Body of pancreas (tissue), 4 donors: Measurements from ENCODE around the gene GLYATL2. TPM values are rescaled to one million over a fixed set of nuclear protein-coding genes. Genes with fewer than 3 reads are reported as not detected.

Source experiments
- ATAC-seq: fragments of 150-250 bp; one replicate; pipeline ENCODE4 v1.9.1; 2016
- DNase-seq, 4 donors: peaks; one replicate each; pipeline ENCODE4 v3.0.0-alpha.2; 2019
- H3K27ac ChIP-seq, 4 donors: fragments of 200-600 bp; sonication (generic); 1 replicate in 3 of 4; 2 replicates in 1 of 4; pipeline versions ENCODE4 v1.5.1 to v1.6.1; 2016 to 2019; ENCODE audit warnings: mild to moderate bottlenecking in 1 of 4, mixed read lengths in 1 of 4, moderate library complexity in 1 of 4
- H3K27me3 ChIP-seq, 2 donors: fragments of 200-600 bp; sonication (generic); one replicate each; pipeline ENCODE4 v1.6.0; 2016; ENCODE audit warnings: mild to moderate bottlenecking in 1 of 2
- H3K36me3 ChIP-seq, 2 donors: fragments of 200-600 bp; sonication (generic); replicated peaks in 1 of 2; 2 replicates each; pipeline ENCODE4 v1.5.1; 2016; ENCODE audit warnings: low read depth in 2 of 2; ENCODE audit not compliant: insufficient read depth in 1 of 2
- H3K4me1 ChIP-seq: fragments of 200-600 bp; sonication (generic); one replicate; pipeline ENCODE4 v1.6.0; 2016
- H3K4me3 ChIP-seq, 2 donors: fragments of 200-600 bp; sonication (generic); 1 replicate in 1 of 2; 2 replicates in 1 of 2; pipeline ENCODE4 v1.5.1; 2016 to 2019
- H3K9me3 ChIP-seq, 3 donors: fragments of 200-600 bp; sonication (generic); 1 replicate in 2 of 3; 2 replicates in 1 of 3; pipeline ENCODE4 v1.5.1; 2016
- CTCF ChIP-seq, 7 experiments: fragments of 450-650 bp in 4 of 7; fragments of 200-600 bp in 3 of 7; sonication (generic) in 3 of 7; IDR thresholded peaks; one replicate each; pipeline ENCODE4 v1.5.1; 2016 to 2019; ENCODE audit warnings: antibody characterized with exemption in 7 of 7
- POLR2A ChIP-seq, 3 donors: fragments of 450-650 bp; IDR thresholded peaks; one replicate each; pipeline ENCODE4 v1.6.1; 2016; ENCODE audit warnings: antibody characterized with exemption in 3 of 3, mild to moderate bottlenecking in 2 of 3
- WGBS, 2 donors: methylation state at CpG; one replicate each; pipeline ENCODE4 v1.1.5; 2017; 5-methylcytosine and 5-hydroxymethylcytosine counted together
- intact Hi-C: fragments of 100-400 bp; cut with DNase I; formaldehyde crosslinking; loops from one replicate; pipeline ENCODE4 v1.15.1; 2023
- total RNA-seq, 2 donors: library from RNA; depleted of rRNA; stranded (reverse); fragments of >200 nt; gene quantifications; one replicate each; pipeline ENCODE4 v1.1.0, GENCODE V29; 2016

GLYATL2 gene
- total RNA-seq, 2 donors from 2014 or later, result not detected

- Histone ChIP-seq H3K9me3 (no peaks in the 10 kb centered on the region), H3K27ac (no peak overlapping the region), H3K4me1 (no peaks in the 10 kb centered on the region), H3K4me3 (no peak overlapping the region), H3K27me3 (no peaks in the 10 kb centered on the region), H3K36me3 (no peaks in the 10 kb centered on the region)
- TF ChIP-seq POLR2A (IDR thresholded peaks at IDR 0.05), result no peak
- TF ChIP-seq CTCF (IDR thresholded peaks at IDR 0.05), result no peak
- DNase-seq (no peak), ATAC-seq (no peak)
- intact Hi-C loops, result no loop called here
- WGBS, 2 donors, result 62 to 84% methylated on average over 1 of the region's 1 CpG
These were observed 17.0 kb upstream of the GLYATL2 start for GRCh38 chr11:58861533-58861932.

- Histone ChIP-seq H3K27ac (no peak overlapping the region), H3K4me3 (no peak overlapping the region), H3K36me3 (no peaks in the 10 kb centered on the region), H3K9me3 (no peaks in the 10 kb centered on the region), H3K27me3 (no peaks in the 10 kb centered on the region), H3K4me1 (no peaks in the 10 kb centered on the region)
- TF ChIP-seq CTCF (IDR thresholded peaks at IDR 0.05) (no peak), POLR2A (IDR thresholded peaks at IDR 0.05) (no peak)
- ATAC-seq, result no peak
- no peak for DNase-seq
- intact Hi-C loops, result no loop called here
These were observed 12.3 kb upstream of the GLYATL2 start for GRCh38 chr11:58856806-58857205.

- intact Hi-C loops, result no loop called here
- ATAC-seq, result no peak
These were observed 882 bp upstream of the GLYATL2 start for GRCh38 chr11:58845386-58845785.

GRCh38 chr11:58837707-58838388 is 6.7 kb downstream of the GLYATL2 start:
- Histone ChIP-seq H3K36me3 (no peaks in the 10 kb centered on the region), H3K9me3 (no peaks in the 10 kb centered on the region), H3K27me3 (no peaks in the 10 kb centered on the region), H3K27ac (no peak overlapping the region), H3K4me1 (no peaks in the 10 kb centered on the region), H3K4me3 (no peak overlapping the region)
- DNase-seq (no peak), ATAC-seq (no peak)
- 66 to 75% methylated on average over 5 of the region's 5 CpGs for WGBS, 2 donors
- TF ChIP-seq POLR2A (IDR thresholded peaks at IDR 0.05) (no peak), CTCF (IDR thresholded peaks at IDR 0.05) (no peak)
- intact Hi-C loops, result no loop called here

More at GRCh38 chr11:58845386-58845785, 882 bp upstream of the GLYATL2 start:
- Histone ChIP-seq H3K4me3 (no peak overlapping the region), H3K27ac (no peak overlapping the region), H3K4me1 (peaks cover 11% of the 10 kb centered on the region), H3K36me3 (no peaks in the 10 kb centered on the region), H3K9me3 (no peaks in the 10 kb centered on the region), H3K27me3 (no peaks in the 10 kb centered on the region)
- no peak for DNase-seq
- no peak for TF ChIP-seq CTCF (IDR thresholded peaks at IDR 0.05)
- 68 to 88% methylated on average over 3 of the region's 3 CpGs for WGBS, 2 donors

- no peak for DNase-seq
- Histone ChIP-seq H3K36me3 (no peaks in the 10 kb centered on the region), H3K4me3 (no peak overlapping the region), H3K27me3 (no peaks in the 10 kb centered on the region), H3K27ac (no peak overlapping the region), H3K4me1 (no peaks in the 10 kb centered on the region), H3K9me3 (no peaks in the 10 kb centered on the region)
- intact Hi-C loops, result no loop called here
- ATAC-seq, result no peak
- no peak for TF ChIP-seq CTCF (IDR thresholded peaks at IDR 0.05)
- no peak for TF ChIP-seq POLR2A (IDR thresholded peaks at IDR 0.05)
- WGBS, 2 donors, result 10 to 16% methylated on average over 1 of the region's 1 CpG
These were observed 12.4 kb downstream of the GLYATL2 start for GRCh38 chr11:58832056-58832645.
